HepG2 (cell line): Measurements from ENCODE around the gene TWNK. TPM values are rescaled to one million over a fixed set of nuclear protein-coding genes. Genes with fewer than 3 reads are reported as not detected.

Experiments
- ATM ChIP-seq: fragments of 450-650 bp; IDR thresholded peaks from 2 replicates; pipeline ENCODE4 v1.7.1; 2017; ENCODE audit warnings: mild to moderate bottlenecking, borderline replicate concordance
- CENPT ChIP-seq: sonication (generic); formaldehyde crosslinking; IDR thresholded peaks from 2 replicates; pipeline ENCODE4 v1.8.0; 2022; ENCODE audit warnings: low read depth, mild to moderate bottlenecking, moderate library complexity, missing genetic modification reagents
- DBP ChIP-seq: sonication (generic); formaldehyde crosslinking; IDR thresholded peaks from 2 replicates; pipeline ENCODE4 v1.4.0; 2020; ENCODE audit warnings: missing genetic modification reagents; ENCODE audit errors: not compliant biosample characterization
- EHMT2 ChIP-seq: fragments of 200-600 bp; sonication (generic); IDR thresholded peaks from 2 replicates; pipeline ENCODE4 v1.7.0; 2017; ENCODE audit warnings: antibody characterized with exemption, low read depth, low read length, borderline replicate concordance
- GATAD2A ChIP-seq: IDR thresholded peaks from 2 replicates; pipeline ENCODE4 v1.6.1; 2016
- HBP1 ChIP-seq: IDR thresholded peaks from 2 replicates; pipeline ENCODE4 v1.6.1; 2016; ENCODE audit warnings: low read depth, control low read depth
- HDAC1 ChIP-seq: sonication (generic); formaldehyde crosslinking; IDR thresholded peaks from 2 replicates; pipeline ENCODE4 v1.5.1; 2020; ENCODE audit warnings: mild to moderate bottlenecking, missing genetic modification reagents
- HNRNPUL1 ChIP-seq: fragments of 200-400 bp; formaldehyde crosslinking; IDR thresholded peaks from 2 replicates; pipeline ENCODE4 v1.6.1; 2017; ENCODE audit warnings: low read depth, mild to moderate bottlenecking, low read length, moderate library complexity
- KDM5A ChIP-seq: fragments of 200-600 bp; sonication (generic); IDR thresholded peaks from 2 replicates; pipeline ENCODE4 v1.7.0; 2018; ENCODE audit warnings: antibody characterized with exemption, mild to moderate bottlenecking, low read length, borderline replicate concordance
- KDM6A ChIP-seq: IDR thresholded peaks from 2 replicates; pipeline ENCODE4 v1.6.1; 2016; ENCODE audit warnings: low read depth
- NR2F6 ChIP-seq, 2 experiments: IDR thresholded peaks; 2 replicates each; pipeline ENCODE4 v1.6.1; 2016; ENCODE audit warnings: antibody characterized with exemption in 1 of 2, mild to moderate bottlenecking in 1 of 2
- PHB2 ChIP-seq: fragments of 450-650 bp; IDR thresholded peaks from 2 replicates; pipeline ENCODE4 v1.6.1; 2018; ENCODE audit not compliant: partially characterized antibody
- STAT5B ChIP-seq: sonication (generic); formaldehyde crosslinking; IDR thresholded peaks from 2 replicates; pipeline ENCODE4 v1.4.0; 2020; ENCODE audit warnings: missing genetic modification reagents
- ZBTB7B ChIP-seq: sonication (generic); formaldehyde crosslinking; IDR thresholded peaks from 2 replicates; pipeline ENCODE4 v1.4.0; 2020; ENCODE audit warnings: missing genetic modification reagents
- ZMAT3 ChIP-seq: sonication (generic); formaldehyde crosslinking; conservative IDR thresholded peaks from 2 replicates; pipeline ENCODE4 v1.7.0; 2021; ENCODE audit warnings: missing genetic modification reagents
- ZNF318 ChIP-seq: sonication (generic); formaldehyde crosslinking; IDR thresholded peaks from 2 replicates; pipeline ENCODE4 v1.4.0; 2020; ENCODE audit warnings: mild to moderate bottlenecking, missing genetic modification reagents
- ZNF350 ChIP-seq: sonication (generic); formaldehyde crosslinking; IDR thresholded peaks from 2 replicates; pipeline ENCODE4 v1.4.0; 2020; ENCODE audit warnings: mild to moderate bottlenecking, low read depth, missing genetic modification reagents, borderline replicate concordance
- ZNF530 ChIP-seq: sonication (generic); formaldehyde crosslinking; IDR thresholded peaks from 2 replicates; pipeline ENCODE4 v1.5.0; 2020; ENCODE audit warnings: low read depth, mild to moderate bottlenecking, missing genetic modification reagents
- ZNF580 ChIP-seq: IDR thresholded peaks from 2 replicates; pipeline ENCODE4 v1.6.1; 2016; ENCODE audit warnings: low read depth, borderline replicate concordance
- polyA plus RNA-seq, 8 experiments: library from polyadenylated mRNA; depleted of rRNA in 3 of 8; stranded (reverse) in 7 of 8; unstranded in 1 of 8; fragments of >200 nt; fragmentation: Illumina TruSeq in 4 of 8; extraction: Trizol in 4 of 8; gene quantifications; 2 replicates each; pipeline versions ENCODE4 v1.2.1 to v1.2.3, GENCODE V29; 2011 to 2016; ENCODE audit warnings: low read depth in 4 of 8, missing spikeins in 1 of 8, mixed read lengths in 1 of 8; ENCODE audit not compliant: insufficient read depth in 1 of 8
- total RNA-seq, 5 experiments: library from RNA; depleted of rRNA; stranded (reverse); fragments of >200 nt; fragmentation: Illumina TruSeq; extraction: Trizol; gene quantifications; 2 replicates each; pipeline ENCODE4 v1.2.3, GENCODE V29; 2016; ENCODE audit warnings: low read depth in 1 of 5

Gene TWNK
- total and polyA plus RNA-seq, 2 of the 13 experiments (the other 11 are each of a cell fraction or from before 2014, with no cell fraction given): 10.7 to 16.5 TPM

- TF ChIP-seq ZNF318 (CRISPR knock-in tag) (0 out of 2 replicates have a peak, but pooled peaks have one; percentile 13), EHMT2 (no peak), ATM (no peak), ZNF580 (CRISPR knock-in tag) (peak; percentile 30; the same call in 1 of the 2 replicates), HDAC1 (CRISPR knock-in tag) (peak; percentile 75), STAT5B (CRISPR knock-in tag) (no peak), NR2F6 (IDR thresholded peaks at IDR 0.05) (peak; percentile 34; the same call in 1 of the 2 replicates), NR2F6 (CRISPR knock-in tag; IDR thresholded peaks at IDR 0.05) (peak; percentile 6; the same call in 1 of the 2 replicates), KDM5A (no peak), HNRNPUL1 (no peak), DBP (CRISPR knock-in tag) (no peak), ZBTB7B (CRISPR knock-in tag) (peak; percentile 93), ZMAT3 (CRISPR knock-in tag) (peak; percentile 78; the same call in 1 of the 2 replicates), PHB2 (no peak), GATAD2A (CRISPR knock-in tag) (no peak), ZNF530 (CRISPR knock-in tag) (no peak), KDM6A (CRISPR knock-in tag) (no peak), CENPT (CRISPR knock-in tag) (no peak), ZNF350 (CRISPR knock-in tag) (no peak), HBP1 (CRISPR knock-in tag) (0 out of 2 replicates have a peak, but pooled peaks have one; percentile 9)
Measured at GRCh38 chr10:100969187-100970075, 17.9 kb upstream of the TWNK start, which contains the start of gene SEMA4G (continued).
